PC-3 (cell line): ENCODE data around the gene SLC1A2. TPM values are rescaled to one million over a fixed set of nuclear protein-coding genes. Genes with fewer than 3 reads are reported as not detected.

Experiments used
- ATAC-seq: fragments of 200-7000 bp; cut with Tn5 transposase; 2 replicates; pipeline ENCODE4 v1.9.1; 2020; ENCODE audit warnings: mild to moderate bottlenecking, moderate library complexity
- BruUV-seq: library from RNA; stranded (reverse); fragments of 400-500 nt; replicated peaks from 2 replicates; lab custom pipeline; 2021; lab: Mats Ljungman, UMichigan
- CTCF ChIA-PET: fragments of 300-600 bp; sonication (Branson Sonifier 250); formaldehyde crosslinking; loops from one replicate; lab custom pipeline; 2022; ENCODE audit warnings: antibody characterized with exemption; lab: Charles Lee
- POLR2A ChIA-PET: fragments of 300-600 bp; sonication (Branson Sonifier 250); formaldehyde crosslinking; loops from one replicate; lab custom pipeline; 2022; ENCODE audit warnings: antibody characterized with exemption; ENCODE audit not compliant: unreplicated experiment; lab: Charles Lee
- DNase-seq: peaks from one replicate; pipeline ENCODE4 v3.0.0-alpha.2; 2015
- H2AFZ ChIP-seq: fragments of 300-600 bp; sonication (generic); 2 replicates; pipeline ENCODE4 v1.6.0; 2016; ENCODE audit warnings: antibody characterized with exemption, low read length
- H3F3A ChIP-seq: fragments of 300-600 bp; sonication (generic); one replicate; pipeline ENCODE4 v1.6.0; 2017; ENCODE audit warnings: antibody characterized with exemption, low read length, control low read depth, mild to moderate bottlenecking; ENCODE audit not compliant: unreplicated experiment
- H3K27ac ChIP-seq: fragments of 300-600 bp; sonication (generic); 2 replicates; pipeline ENCODE4 v1.5.1; 2016; ENCODE audit warnings: mild to moderate bottlenecking, low read length
- H3K27me3 ChIP-seq: fragments of 300-600 bp; sonication (generic); 2 replicates; pipeline ENCODE4 v1.6.1; 2016; ENCODE audit warnings: low read length, mixed read lengths
- H3K36me3 ChIP-seq: fragments of 300-600 bp; sonication (generic); 2 replicates; pipeline ENCODE4 v1.6.1; 2016; ENCODE audit warnings: low read depth, mixed run types, low read length, mixed read lengths
- H3K4me1 ChIP-seq: fragments of 300-600 bp; sonication (generic); 2 replicates; pipeline ENCODE4 v1.5.1; 2016; ENCODE audit warnings: low read length; ENCODE audit not compliant: insufficient read depth
- H3K4me2 ChIP-seq: fragments of 300-600 bp; sonication (generic); 2 replicates; pipeline ENCODE4 v1.6.0; 2016; ENCODE audit warnings: low read length
- H3K4me3 ChIP-seq: fragments of 300-600 bp; sonication (generic); 2 replicates; pipeline ENCODE4 v1.5.1; 2016; ENCODE audit warnings: mild to moderate bottlenecking, low read length, mixed read lengths
- H3K79me2 ChIP-seq: fragments of 300-600 bp; sonication (generic); 2 replicates; pipeline ENCODE4 v1.6.1; 2017; ENCODE audit warnings: low read length, mixed read lengths
- H3K9ac ChIP-seq: fragments of 300-600 bp; sonication (generic); 2 replicates; pipeline ENCODE4 v1.6.0; 2016; ENCODE audit warnings: mild to moderate bottlenecking, low read length
- H3K9me2 ChIP-seq: fragments of 300-600 bp; sonication (generic); replicated peaks from 2 replicates; pipeline ENCODE4 v1.6.1; 2016; ENCODE audit warnings: mixed run types, low read length, mixed read lengths
- H3K9me3 ChIP-seq: fragments of 300-600 bp; sonication (generic); 2 replicates; pipeline ENCODE4 v1.6.1; 2016; ENCODE audit warnings: low read length, mixed read lengths
- H4K20me1 ChIP-seq: fragments of 300-600 bp; sonication (generic); 2 replicates; pipeline ENCODE4 v1.6.1; 2016; ENCODE audit warnings: low read length, mixed read lengths
- CTCF ChIP-seq: fragments of 300-600 bp; sonication (generic); conservative IDR thresholded peaks from 2 replicates; pipeline ENCODE4 v1.5.1; 2017; ENCODE audit warnings: antibody characterized with exemption, low read depth, mild to moderate bottlenecking, low read length
- EZH2 ChIP-seq: fragments of 300-600 bp; sonication (generic); IDR thresholded peaks from one replicate; pipeline ENCODE4 v1.6.1; 2017; ENCODE audit warnings: antibody characterized with exemption, mild to moderate bottlenecking, low read length; ENCODE audit not compliant: unreplicated experiment
- EZH2phosphoT487 ChIP-seq: fragments of 300-600 bp; sonication (generic); IDR thresholded peaks from 2 replicates; pipeline ENCODE4 v1.6.1; 2018; ENCODE audit warnings: mild to moderate bottlenecking, antibody characterized with exemption, low read length, borderline replicate concordance
- intact Hi-C: fragments of 100-400 bp; cut with micrococcal nuclease; formaldehyde crosslinking; loops from 2 replicates; pipeline ENCODE4 v1.9.0; 2023
- total RNA-seq: library from RNA; depleted of rRNA; stranded (reverse); fragments of >200 nt; gene quantifications from 2 replicates; pipeline ENCODE4 v1.2.3, GENCODE V29; 2014

The SLC1A2 gene
- total RNA-seq, 1 experiment from 2014 or later, result 0.18 TPM

GRCh38 chr11:35373284-35373933 lies 45.9 kb downstream of the SLC1A2 start:
- H3K27ac ChIP-seq, result no peak overlapping the region
- TF ChIP-seq CTCF (no peak), EZH2phosphoT487 (no peak), EZH2 (no peak)

DNA sequence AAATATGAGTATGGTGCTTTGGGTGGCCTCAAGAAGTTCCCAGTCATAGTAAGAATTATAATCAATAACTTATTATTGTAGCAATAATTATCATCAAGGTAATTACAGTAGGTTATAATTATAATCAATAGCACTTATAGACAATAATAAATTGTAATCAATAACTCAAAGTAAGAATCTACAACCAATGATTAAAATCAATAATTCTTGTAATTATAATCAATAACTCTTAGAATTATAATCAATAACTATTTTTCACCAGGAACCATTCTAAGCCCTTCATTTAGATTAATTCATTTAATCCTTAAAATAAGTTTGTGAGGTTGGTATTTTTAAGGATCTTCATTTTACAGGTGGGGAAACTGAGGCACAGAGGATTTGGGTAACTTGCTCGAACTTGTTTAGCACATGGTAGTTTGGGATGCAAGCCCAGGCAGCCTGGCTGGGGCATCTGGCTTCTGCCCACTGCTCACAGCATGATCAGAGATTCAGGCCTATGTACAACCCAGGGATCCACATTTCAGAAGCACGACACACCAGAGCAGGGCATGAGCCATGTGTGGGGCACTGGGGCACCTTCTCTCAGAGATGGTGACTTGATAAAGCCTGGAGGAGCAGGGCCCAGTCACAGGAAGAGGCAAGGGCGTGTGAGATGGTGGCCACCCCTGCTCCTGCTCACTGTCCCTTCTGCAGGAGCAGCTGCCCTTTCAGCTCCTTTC lies 46.6 kb downstream of the SLC1A2 start:
- no peaks in the 10 kb centered on the region for H4K20me1 ChIP-seq
- no peak overlapping the region for H3K4me3 ChIP-seq
- ChIA-PET POLR2A (no interaction called here), CTCF (no interaction called here)
- no TSS peak for BruUV-seq
- H3K27ac ChIP-seq, result no peak overlapping the region
- intact Hi-C loops, result no loop called here
- H3K79me2 ChIP-seq, result no peaks in the 10 kb centered on the region
- peaks cover 2% of the 10 kb centered on the region; the same call in 1 of the 2 replicates for H3K4me1 ChIP-seq
- H3K4me2 ChIP-seq, result no peak overlapping the region
- no peaks in the 10 kb centered on the region for H3K9me3 ChIP-seq
- H3K9me2 ChIP-seq, result no peaks in the 10 kb centered on the region
- H3K9ac ChIP-seq, result no peak overlapping the region
- DNase-seq (peak; percentile 5), ATAC-seq (no peak)
- no peaks in the 10 kb centered on the region for H3F3A ChIP-seq
- no peak overlapping the region for H2AFZ ChIP-seq
- no peak for TF ChIP-seq CTCF
- no peak for TF ChIP-seq EZH2
- TF ChIP-seq EZH2phosphoT487, result no peak
- no peaks in the 10 kb centered on the region for H3K36me3 ChIP-seq
- no peaks in the 10 kb centered on the region for H3K27me3 ChIP-seq

More at GRCh38 chr11:35373284-35373933, 45.9 kb downstream of the SLC1A2 start:
- Histone ChIP-seq H3F3A (no peaks in the 10 kb centered on the region), H4K20me1 (no peaks in the 10 kb centered on the region), H3K79me2 (no peaks in the 10 kb centered on the region), H3K36me3 (no peaks in the 10 kb centered on the region), H3K4me3 (no peak overlapping the region), H3K4me2 (no peak overlapping the region), H2AFZ (no peak overlapping the region), H3K9me2 (no peaks in the 10 kb centered on the region), H3K9me3 (no peaks in the 10 kb centered on the region), H3K9ac (no peak overlapping the region), H3K27me3 (no peaks in the 10 kb centered on the region), H3K4me1 (no peaks in the 10 kb centered on the region)
- ATAC-seq (no peak), DNase-seq (peak; percentile 25)
- POLR2A ChIA-PET, result no interaction called here
- CTCF ChIA-PET, result interaction anchor here (0.6 kb wide), 1 partner anchor 311 kb away, joined by 3 read pairs; no protein-coding TSS in a partner anchor
- no TSS peak for BruUV-seq
- intact Hi-C loops, result no loop called here
